ENCODE results near the gene GNAO1. TPM values are rescaled to one million over a fixed set of nuclear protein-coding genes. Genes with fewer than 3 reads are reported as not detected.

Gene GNAO1
- polyA plus RNA-seq, 1 donor from 2014 or later: 31.5 TPM

DNA sequence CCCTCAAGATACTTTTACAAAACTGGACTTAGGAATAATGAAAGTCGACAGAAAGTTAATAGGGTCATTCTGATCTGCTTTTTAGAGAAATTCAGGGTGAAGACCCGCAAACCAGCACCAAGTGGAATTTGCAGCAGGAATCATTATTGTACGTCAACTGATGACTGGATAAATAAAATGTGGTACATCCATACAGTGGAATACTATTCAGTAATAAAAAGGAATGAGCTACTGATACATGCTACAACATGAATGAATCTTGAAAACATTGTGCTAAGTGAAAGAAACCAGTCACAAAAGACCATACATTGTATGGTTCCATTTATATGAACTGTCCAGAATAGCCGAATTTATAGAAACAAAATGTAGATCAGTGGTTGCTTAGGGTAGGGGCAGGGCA lies 83.1 kb downstream of the GNAO1 start:
- Histone ChIP-seq H3K4me2 (ENCODE audit: low read length) (no peak overlapping the region), H3K36me3 (ENCODE audit: insufficient read depth, low read length) (peaks cover 10% of the 10 kb centered on the region), H3K27ac (ENCODE audit: low read length) (no peak overlapping the region), H3K4me3 (ENCODE audit: low read length) (no peak overlapping the region), H4K20me1 (ENCODE audit: insufficient read depth) (peaks cover 3% of the 10 kb centered on the region), H3K9me2 (ENCODE audit: insufficient read depth, low read length) (no peaks in the 10 kb centered on the region), H3K9ac (ENCODE audit: low read length) (no peak overlapping the region), H3K27me3 (ENCODE audit: insufficient read depth, low read depth, low read length) (no peaks in the 10 kb centered on the region), H3K9me3 (ENCODE audit: low read length) (peaks cover 12% of the 10 kb centered on the region), H3K79me2 (replicated peaks; ENCODE audit: insufficient read depth, low read length) (no peaks in the 10 kb centered on the region), H3F3A (ENCODE audit: insufficient read depth, low read length, poor library complexity, severe bottlenecking) (peaks cover 7% of the 10 kb centered on the region), H2AFZ (ENCODE audit: low read depth, low read length) (no peak overlapping the region)
- TF ChIP-seq TAF1 (IDR thresholded peaks at IDR 0.05; ENCODE audit: low read depth): no peak
- TF ChIP-seq EP300 (conservative IDR thresholded peaks at IDR 0.05; ENCODE audit: poor library complexity, severe bottlenecking): no peak
- no peak for TF ChIP-seq POLR2AphosphoS5 (IDR thresholded peaks at IDR 0.05)
- TF ChIP-seq, protein P1, sequence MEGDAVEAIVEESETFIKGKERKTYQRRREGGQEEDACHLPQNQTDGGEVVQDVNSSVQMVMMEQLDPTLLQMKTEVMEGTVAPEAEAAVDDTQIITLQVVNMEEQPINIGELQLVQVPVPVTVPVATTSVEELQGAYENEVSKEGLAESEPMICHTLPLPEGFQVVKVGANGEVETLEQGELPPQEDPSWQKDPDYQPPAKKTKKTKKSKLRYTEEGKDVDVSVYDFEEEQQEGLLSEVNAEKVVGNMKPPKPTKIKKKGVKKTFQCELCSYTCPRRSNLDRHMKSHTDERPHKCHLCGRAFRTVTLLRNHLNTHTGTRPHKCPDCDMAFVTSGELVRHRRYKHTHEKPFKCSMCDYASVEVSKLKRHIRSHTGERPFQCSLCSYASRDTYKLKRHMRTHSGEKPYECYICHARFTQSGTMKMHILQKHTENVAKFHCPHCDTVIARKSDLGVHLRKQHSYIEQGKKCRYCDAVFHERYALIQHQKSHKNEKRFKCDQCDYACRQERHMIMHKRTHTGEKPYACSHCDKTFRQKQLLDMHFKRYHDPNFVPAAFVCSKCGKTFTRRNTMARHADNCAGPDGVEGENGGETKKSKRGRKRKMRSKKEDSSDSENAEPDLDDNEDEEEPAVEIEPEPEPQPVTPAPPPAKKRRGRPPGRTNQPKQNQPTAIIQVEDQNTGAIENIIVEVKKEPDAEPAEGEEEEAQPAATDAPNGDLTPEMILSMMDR (IDR thresholded peaks at IDR 0.05; ENCODE audit: poor library complexity, severe bottlenecking): no peak
- no peak for TF ChIP-seq MXI1 (conservative IDR thresholded peaks at IDR 0.05; ENCODE audit: poor library complexity, severe bottlenecking)
- no peak for TF ChIP-seq EZH2 (IDR thresholded peaks at IDR 0.05; ENCODE audit: borderline replicate concordance, insufficient read depth, low read length, poor library complexity, severe bottlenecking)
- no peak for TF ChIP-seq SMC3 (conservative IDR thresholded peaks at IDR 0.05; ENCODE audit: poor library complexity)
- TF ChIP-seq, protein P2, sequence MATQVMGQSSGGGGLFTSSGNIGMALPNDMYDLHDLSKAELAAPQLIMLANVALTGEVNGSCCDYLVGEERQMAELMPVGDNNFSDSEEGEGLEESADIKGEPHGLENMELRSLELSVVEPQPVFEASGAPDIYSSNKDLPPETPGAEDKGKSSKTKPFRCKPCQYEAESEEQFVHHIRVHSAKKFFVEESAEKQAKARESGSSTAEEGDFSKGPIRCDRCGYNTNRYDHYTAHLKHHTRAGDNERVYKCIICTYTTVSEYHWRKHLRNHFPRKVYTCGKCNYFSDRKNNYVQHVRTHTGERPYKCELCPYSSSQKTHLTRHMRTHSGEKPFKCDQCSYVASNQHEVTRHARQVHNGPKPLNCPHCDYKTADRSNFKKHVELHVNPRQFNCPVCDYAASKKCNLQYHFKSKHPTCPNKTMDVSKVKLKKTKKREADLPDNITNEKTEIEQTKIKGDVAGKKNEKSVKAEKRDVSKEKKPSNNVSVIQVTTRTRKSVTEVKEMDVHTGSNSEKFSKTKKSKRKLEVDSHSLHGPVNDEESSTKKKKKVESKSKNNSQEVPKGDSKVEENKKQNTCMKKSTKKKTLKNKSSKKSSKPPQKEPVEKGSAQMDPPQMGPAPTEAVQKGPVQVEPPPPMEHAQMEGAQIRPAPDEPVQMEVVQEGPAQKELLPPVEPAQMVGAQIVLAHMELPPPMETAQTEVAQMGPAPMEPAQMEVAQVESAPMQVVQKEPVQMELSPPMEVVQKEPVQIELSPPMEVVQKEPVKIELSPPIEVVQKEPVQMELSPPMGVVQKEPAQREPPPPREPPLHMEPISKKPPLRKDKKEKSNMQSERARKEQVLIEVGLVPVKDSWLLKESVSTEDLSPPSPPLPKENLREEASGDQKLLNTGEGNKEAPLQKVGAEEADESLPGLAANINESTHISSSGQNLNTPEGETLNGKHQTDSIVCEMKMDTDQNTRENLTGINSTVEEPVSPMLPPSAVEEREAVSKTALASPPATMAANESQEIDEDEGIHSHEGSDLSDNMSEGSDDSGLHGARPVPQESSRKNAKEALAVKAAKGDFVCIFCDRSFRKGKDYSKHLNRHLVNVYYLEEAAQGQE (IDR thresholded peaks at IDR 0.05; ENCODE audit: borderline replicate concordance): no peak
- no peak for TF ChIP-seq RAD21 (conservative IDR thresholded peaks at IDR 0.05)

DNA sequence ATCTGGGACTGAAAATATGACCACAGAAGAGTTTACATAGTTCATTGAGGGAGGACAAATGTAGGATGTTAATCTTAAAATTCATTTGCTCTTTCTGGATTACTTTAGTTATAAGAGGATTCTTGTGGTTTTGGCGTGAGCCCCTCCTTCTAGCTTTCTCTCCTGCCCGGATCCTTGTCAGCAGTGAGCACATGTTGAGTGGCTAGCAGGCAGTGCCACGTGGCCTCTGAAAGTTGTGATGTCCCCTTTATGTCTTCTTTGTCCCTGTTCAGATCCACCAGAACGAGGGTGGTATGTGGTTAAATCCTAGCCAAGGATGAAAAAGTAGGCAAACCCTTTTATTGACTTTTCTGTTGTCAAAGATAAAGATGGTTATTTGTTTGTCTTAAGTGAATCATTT lies 83.8 kb downstream of the GNAO1 start:
- Histone ChIP-seq H3F3A (ENCODE audit: insufficient read depth, low read length, poor library complexity, severe bottlenecking) (peaks cover 7% of the 10 kb centered on the region), H3K9me3 (ENCODE audit: low read length) (peaks cover 12% of the 10 kb centered on the region), H3K9me2 (ENCODE audit: insufficient read depth, low read length) (no peaks in the 10 kb centered on the region), H3K36me3 (ENCODE audit: insufficient read depth, low read length) (peaks cover 10% of the 10 kb centered on the region), H4K20me1 (ENCODE audit: insufficient read depth) (peaks cover 3% of the 10 kb centered on the region), H3K4me2 (ENCODE audit: low read length) (no peak overlapping the region), H3K27me3 (ENCODE audit: insufficient read depth, low read depth, low read length) (no peaks in the 10 kb centered on the region), H2AFZ (ENCODE audit: low read depth, low read length) (no peak overlapping the region), H3K9ac (ENCODE audit: low read length) (no peak overlapping the region), H3K4me3 (ENCODE audit: low read length) (no peak overlapping the region), H3K27ac (ENCODE audit: low read length) (no peak overlapping the region), H3K79me2 (replicated peaks; ENCODE audit: insufficient read depth, low read length) (no peaks in the 10 kb centered on the region)
- no peak for TF ChIP-seq MXI1 (conservative IDR thresholded peaks at IDR 0.05; ENCODE audit: poor library complexity, severe bottlenecking)

DNA sequence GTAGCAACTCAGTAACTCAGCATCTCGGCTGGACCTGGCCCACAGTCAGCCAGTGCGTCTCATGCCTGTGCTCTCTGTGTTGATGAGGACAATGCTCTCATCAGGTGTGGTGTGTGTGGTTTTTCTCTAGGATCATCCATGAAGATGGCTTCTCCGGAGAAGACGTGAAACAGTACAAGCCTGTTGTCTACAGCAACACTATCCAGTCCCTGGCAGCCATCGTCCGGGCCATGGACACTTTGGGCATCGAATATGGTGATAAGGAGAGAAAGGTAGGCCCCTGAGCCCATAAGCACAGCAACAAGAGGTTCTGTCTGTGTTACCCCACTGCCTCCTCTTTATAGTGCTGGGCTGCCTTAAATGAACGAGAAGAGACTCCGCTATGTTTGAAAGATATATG lies 84.5 kb downstream of the GNAO1 start:
- Histone ChIP-seq H3K27ac (ENCODE audit: low read length) (no peak overlapping the region), H3K4me2 (ENCODE audit: low read length) (no peak overlapping the region)

More for the DNA sequence above, 84.5 kb downstream of the GNAO1 start:
- Histone ChIP-seq H3K27me3 (ENCODE audit: insufficient read depth, low read depth, low read length) (no peaks in the 10 kb centered on the region), H3K9me2 (ENCODE audit: insufficient read depth, low read length) (no peaks in the 10 kb centered on the region), H4K20me1 (ENCODE audit: insufficient read depth) (peaks cover 3% of the 10 kb centered on the region), H3K36me3 (ENCODE audit: insufficient read depth, low read length) (peaks cover 10% of the 10 kb centered on the region), H3K79me2 (replicated peaks; ENCODE audit: insufficient read depth, low read length) (no peaks in the 10 kb centered on the region), H3K9me3 (ENCODE audit: low read length) (peaks cover 12% of the 10 kb centered on the region), H2AFZ (ENCODE audit: low read depth, low read length) (no peak overlapping the region), H3K4me3 (ENCODE audit: low read length) (no peak overlapping the region), H3K9ac (ENCODE audit: low read length) (no peak overlapping the region), H3F3A (ENCODE audit: insufficient read depth, low read length, poor library complexity, severe bottlenecking) (peaks cover 7% of the 10 kb centered on the region)
- TF ChIP-seq SMC3 (conservative IDR thresholded peaks at IDR 0.05; ENCODE audit: poor library complexity) (no peak), EZH2 (IDR thresholded peaks at IDR 0.05; ENCODE audit: borderline replicate concordance, insufficient read depth, low read length, poor library complexity, severe bottlenecking) (no peak), EP300 (conservative IDR thresholded peaks at IDR 0.05; ENCODE audit: poor library complexity, severe bottlenecking) (no peak), TAF1 (IDR thresholded peaks at IDR 0.05; ENCODE audit: low read depth) (no peak), MXI1 (conservative IDR thresholded peaks at IDR 0.05; ENCODE audit: poor library complexity, severe bottlenecking) (no peak), RAD21 (conservative IDR thresholded peaks at IDR 0.05) (no peak), POLR2AphosphoS5 (IDR thresholded peaks at IDR 0.05) (no peak)
- TF ChIP-seq, protein P1 (IDR thresholded peaks at IDR 0.05; ENCODE audit: poor library complexity, severe bottlenecking): no peak
- TF ChIP-seq, protein P2 (IDR thresholded peaks at IDR 0.05; ENCODE audit: borderline replicate concordance): no peak
